Erythroblast (primary cell): Measurements from ENCODE around the gene GSN.

ENCODE experiments used
- DNase-seq, 2 experiments: peaks; one replicate each; lab custom pipeline; 2025; lab: John Stamatoyannopoulos, UW
- GATA1 ChIP-seq: IDR thresholded peaks from 2 replicates; pipeline ENCODE4 v1.6.1; 2011; ENCODE audit warnings: low read depth, mild to moderate bottlenecking, control low read depth, low read length, moderate library complexity
- POLR2A ChIP-seq: IDR thresholded peaks from 2 replicates; pipeline ENCODE4 v1.6.1; 2011; ENCODE audit warnings: mild to moderate bottlenecking, low read length

The GSN gene

GRCh38 chr9:121274851-121275250, 6.9 kb downstream of the GSN start:
- TF ChIP-seq GATA1 (no peak), POLR2A (no peak)
- DNase-seq, result no peak

GRCh38 chr9:121275781-121276658, 8.1 kb downstream of the GSN start:
- TF ChIP-seq POLR2A, result no peak
- no peak for TF ChIP-seq GATA1

DNA sequence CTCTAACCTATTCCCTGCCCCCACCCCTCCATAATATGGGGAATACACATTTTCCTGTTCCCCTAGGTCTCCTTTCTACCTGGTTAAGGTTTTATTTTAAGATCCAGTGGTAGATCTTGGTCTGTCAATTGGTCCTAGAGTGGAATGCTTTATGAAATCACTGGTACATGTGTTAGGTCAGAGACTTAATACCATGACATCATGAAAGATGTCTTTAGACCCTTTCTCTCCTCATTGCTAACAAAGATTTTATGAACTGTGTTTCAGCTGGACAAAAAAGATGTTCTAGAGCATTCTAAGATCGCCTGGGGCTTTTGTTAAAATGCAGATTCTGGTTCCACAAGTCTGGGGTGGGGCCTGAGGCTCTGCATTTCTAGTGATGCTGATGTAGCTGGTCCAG, 9.1 kb downstream of the GSN start:
- no peak for DNase-seq
- TF ChIP-seq POLR2A (no peak), GATA1 (no peak)

More at GRCh38 chr9:121275781-121276658, 8.1 kb downstream of the GSN start:
- DNase-seq, result no peak

DNA sequence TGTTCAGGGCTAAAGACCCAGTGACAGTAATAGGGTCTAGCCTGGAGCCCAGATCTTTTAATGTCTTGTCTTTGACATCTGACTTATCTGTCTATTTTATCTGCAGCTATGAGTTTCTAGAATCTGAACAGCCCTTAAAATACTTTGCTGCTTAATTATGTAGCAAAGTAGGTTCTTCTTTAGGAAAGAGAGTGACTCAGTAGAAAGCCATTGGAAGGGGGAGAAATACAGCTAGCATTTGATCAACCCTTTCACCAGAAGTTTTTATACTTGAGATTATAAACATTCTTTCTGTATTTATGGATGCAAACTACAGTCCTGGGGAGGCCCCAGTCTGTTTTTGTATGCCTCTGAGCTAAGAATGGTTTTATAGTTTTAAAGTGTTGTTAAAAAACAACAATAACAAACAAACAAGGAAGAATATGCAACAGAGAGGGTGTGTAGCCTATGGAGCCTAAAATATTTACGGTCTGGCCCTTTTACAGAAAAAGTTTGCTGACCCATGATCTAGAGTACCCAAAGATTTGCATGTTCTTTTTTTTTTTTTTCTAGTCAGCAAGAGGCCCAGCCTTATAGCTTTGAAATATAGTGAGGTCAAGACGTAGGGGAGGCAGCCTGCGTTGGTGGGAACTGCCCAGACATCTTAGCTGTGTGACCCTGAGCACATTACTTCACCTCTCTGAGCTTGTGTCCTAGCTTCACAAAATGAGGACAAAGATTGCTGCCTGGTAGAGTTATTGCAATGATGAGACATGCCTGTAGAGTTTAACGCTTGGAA, 9.7 kb downstream of the GSN start:
- no peak for TF ChIP-seq GATA1
- no peak for TF ChIP-seq POLR2A
- no peak for DNase-seq

DNA sequence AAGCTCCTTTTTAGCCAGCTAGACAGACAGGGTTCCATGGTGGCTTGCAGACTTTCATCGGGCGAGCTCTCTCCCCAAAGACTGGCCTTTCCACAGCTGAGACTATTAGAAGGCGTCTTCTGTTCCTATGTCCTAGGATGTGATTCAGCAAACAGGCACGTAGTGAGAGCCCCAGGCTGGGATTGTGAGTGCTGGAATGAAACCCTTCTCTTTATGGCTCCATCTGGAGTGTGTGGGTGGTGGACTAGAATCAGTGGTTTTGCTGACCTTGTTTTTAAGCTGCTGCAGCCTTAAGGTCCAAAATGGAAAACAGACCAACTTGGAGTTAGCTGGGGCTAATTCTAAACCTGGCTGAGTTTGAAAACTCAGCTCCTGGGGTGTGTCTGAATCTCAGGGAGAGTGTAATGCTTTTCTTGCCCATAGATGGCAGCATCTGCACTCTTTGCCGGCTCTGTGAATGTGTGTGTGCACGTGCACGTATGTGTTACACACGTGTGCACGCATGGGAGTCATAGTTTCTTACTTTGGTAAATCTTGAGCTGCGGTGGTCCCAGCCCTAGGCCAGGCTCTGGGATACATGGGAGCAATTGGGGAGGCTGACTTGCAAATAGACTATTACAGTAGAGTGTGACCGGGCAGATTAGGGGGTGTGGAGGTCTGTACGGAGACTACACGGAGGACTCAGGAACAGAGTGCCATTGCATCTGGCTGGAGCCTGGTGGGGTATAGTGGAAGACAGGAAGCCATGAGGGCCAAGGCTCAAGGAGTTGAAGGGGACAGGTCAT, 10.7 kb downstream of the GSN start:
- peak; percentile 51 to 64 for DNase-seq
- no peak for TF ChIP-seq POLR2A

GRCh38 chr9:121279776-121280388, 11.9 kb downstream of the GSN start:
- no peak for DNase-seq
- TF ChIP-seq POLR2A (no peak), GATA1 (no peak)

GRCh38 chr9:121280715-121281613, 13.0 kb downstream of the GSN start:
- DNase-seq, result no peak
- no peak for TF ChIP-seq GATA1
- no peak for TF ChIP-seq POLR2A

DNA sequence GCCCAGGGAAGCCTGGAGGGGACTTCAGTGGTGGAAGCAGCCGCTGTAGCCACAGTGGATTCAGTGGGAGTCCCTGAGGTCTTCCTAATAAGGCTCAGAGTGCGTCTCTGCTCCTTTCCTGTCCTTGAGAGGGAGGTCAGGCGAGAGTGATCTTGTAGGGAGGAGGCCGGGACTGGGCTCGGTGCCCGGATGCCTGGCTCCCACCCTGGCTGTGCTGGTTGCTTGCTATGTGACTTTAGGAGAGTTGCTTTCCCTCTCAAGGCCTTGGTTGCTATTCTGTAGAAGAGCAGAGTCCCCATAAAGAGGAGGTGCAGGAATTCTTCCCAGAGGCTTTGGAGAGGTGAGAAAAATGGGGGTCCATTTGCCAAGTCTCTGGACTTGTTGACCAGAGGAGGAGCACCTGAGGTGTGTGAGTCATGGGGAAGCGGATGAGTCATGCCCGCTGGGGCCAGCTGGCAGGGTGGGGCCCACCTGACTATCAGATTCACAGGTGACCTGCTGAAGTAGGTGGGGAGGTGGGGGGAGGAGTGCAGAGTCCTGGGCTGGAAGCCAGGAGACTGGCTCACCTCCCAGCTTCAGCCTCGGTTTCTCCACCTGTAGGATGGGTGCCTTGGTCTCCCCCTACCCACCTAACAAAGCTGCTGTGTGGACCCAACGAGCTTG, 13.8 kb downstream of the GSN start:
- TF ChIP-seq GATA1, result no peak
- TF ChIP-seq POLR2A, result no peak
- peak; percentile 43 to 70 for DNase-seq

DNA sequence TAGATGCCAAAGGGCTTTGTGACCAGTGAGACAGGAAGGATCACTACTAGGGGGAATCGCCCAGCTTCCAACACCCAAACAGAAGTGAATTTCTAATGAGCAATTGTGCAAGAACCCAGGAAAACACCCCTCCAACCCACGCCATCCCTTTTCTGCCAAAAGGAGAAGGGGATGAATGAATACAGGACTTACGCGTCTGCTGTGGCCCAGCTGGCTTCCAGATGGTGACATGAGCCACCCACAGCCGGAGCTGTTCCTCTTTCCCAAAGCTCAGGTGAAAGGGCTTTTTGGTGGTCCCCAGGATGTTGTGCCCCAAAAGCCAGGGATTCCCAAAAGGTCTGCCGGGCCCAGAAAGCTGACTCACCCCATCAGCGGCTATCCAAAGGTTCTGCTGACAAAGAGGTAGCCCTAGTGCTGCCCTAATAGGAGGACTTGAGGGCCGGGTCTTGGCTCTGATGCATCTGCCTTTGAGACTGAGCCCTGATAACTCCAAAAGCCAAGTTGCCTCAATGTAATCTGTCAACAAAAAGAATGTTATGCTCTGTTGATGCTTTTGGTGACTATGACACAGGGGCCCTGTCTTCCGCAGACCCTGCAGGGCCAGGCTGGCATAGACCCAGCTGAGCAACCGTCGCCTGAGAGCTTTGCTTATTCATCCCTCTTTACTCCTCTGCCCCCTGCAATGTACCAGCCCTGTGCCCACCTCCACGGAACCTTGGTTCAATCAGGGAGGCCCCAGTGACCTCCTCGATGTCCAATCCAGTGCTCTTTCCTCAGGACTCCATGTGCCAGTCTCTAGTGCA, 14.5 kb downstream of the GSN start:
- no peak for TF ChIP-seq GATA1
- no peak for TF ChIP-seq POLR2A
- peak; percentile 20 to 47 for DNase-seq

DNA sequence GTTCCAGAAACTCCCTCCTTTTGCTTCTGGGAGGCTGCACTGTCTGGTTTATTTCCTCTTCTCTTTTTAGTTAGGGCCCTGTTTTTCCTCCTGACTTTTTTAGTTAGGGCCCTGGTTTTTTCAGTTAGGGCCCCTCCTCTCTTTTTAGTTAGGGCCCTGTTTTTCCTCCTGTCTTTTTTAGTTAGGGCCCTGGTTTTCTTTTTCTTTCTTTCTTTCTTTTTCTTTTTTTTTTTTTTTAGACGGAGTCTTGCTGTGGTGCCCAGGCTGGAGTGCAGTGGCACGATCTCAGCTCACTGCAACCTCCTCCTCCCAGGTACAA, 15.1 kb downstream of the GSN start:
- TF ChIP-seq POLR2A, result no peak
- TF ChIP-seq GATA1, result no peak
- no peak for DNase-seq

GRCh38 chr9:121283856-121284732, 16.1 kb downstream of the GSN start:
- peak; percentile 66 to 68 for DNase-seq
- no peak for TF ChIP-seq GATA1
- TF ChIP-seq POLR2A, result no peak
